NCI-H1092 (cell line): ENCODE measurements around the gene B4GALT1.

Experiments used
- DNase-seq: peaks from one replicate; lab custom pipeline; 2025; lab: John Stamatoyannopoulos, UW

Gene B4GALT1, protein sequence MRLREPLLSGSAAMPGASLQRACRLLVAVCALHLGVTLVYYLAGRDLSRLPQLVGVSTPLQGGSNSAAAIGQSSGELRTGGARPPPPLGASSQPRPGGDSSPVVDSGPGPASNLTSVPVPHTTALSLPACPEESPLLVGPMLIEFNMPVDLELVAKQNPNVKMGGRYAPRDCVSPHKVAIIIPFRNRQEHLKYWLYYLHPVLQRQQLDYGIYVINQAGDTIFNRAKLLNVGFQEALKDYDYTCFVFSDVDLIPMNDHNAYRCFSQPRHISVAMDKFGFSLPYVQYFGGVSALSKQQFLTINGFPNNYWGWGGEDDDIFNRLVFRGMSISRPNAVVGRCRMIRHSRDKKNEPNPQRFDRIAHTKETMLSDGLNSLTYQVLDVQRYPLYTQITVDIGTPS

DNA sequence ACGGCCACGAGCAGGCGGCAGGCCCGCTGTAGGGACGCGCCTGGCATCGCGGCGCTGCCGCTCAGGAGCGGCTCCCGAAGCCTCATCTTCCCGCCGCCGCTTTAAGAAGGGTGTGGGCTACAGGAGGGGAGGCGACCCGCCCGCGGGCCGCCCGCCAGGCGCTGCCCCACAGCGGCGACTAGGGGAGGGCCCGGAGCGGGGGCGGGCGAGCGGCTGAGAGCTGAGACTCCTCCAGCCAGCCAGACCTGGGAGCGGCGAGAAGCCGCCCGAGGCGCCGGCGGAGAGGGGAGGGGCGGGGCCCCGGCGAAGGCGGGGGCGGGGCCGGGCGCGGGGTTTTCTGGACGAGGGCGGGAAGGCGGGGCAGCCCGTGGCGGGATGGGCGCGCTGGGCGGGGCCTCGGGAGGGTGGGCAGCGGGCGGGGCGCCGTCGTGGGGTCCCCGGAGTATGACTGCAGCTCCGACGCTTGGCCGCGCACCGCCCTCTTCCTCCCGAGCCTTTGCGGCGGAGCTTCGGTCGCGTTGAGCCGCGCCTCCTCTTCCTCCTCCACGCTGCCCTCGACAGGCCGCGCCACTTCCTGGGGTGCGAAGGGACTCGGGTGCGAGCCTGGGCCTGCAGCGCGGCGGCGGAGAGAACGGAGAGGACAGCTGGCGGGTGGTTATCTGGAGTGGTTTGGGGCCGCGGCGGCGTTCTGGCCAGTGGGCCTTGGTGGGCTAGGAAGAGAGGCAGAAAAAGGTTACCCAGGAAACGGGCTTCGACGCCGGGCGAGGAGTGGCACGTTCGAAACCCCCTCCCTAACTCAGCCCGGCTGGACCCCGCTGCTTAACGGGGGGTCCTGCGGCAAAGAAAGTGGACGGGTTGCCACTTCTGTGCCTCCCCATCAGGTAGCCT is at the start of gene B4GALT1:
Gene B4GALT1 (minus strand): TSS at position 253 of the 888 bp plus-strand sequence. CDS start 167 bp downstream, at position 86.
- peak; percentile 75 for DNase-seq

DNA sequence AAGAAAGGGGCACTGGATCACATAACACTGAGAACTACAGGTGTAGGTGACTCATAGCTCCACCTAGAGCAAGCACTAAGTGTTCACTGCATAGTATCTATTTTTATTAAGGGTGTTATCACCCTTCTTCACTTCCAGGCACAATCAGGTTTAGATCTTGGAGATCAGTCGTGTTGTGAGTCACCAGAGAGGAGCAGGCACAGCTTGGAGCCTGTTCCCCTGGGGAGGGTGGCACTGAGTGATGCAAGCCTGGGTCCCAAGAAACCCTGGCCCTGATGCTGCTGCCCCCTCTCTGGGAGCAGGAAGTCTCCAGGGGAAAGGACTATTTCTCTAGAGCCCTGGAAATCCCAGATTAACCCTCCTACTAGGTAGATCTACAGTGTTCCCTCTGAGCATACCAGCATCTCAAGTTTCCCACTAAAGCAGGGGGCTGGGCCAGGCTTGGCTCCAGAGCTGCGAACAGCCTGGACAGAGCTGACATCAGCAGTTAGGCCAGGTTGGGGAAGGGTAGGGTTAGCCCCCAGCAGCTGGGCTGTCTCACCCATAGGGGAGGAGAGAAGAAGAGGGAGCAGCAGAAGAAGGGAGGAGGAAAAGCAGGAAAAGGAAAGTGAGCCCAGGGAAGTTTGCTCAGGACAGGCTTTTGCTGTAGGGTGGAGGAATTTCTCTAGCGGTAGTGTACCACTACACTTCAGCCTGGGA is 44.7 kb upstream of the B4GALT1 start:
- DNase-seq = no peak

DNA sequence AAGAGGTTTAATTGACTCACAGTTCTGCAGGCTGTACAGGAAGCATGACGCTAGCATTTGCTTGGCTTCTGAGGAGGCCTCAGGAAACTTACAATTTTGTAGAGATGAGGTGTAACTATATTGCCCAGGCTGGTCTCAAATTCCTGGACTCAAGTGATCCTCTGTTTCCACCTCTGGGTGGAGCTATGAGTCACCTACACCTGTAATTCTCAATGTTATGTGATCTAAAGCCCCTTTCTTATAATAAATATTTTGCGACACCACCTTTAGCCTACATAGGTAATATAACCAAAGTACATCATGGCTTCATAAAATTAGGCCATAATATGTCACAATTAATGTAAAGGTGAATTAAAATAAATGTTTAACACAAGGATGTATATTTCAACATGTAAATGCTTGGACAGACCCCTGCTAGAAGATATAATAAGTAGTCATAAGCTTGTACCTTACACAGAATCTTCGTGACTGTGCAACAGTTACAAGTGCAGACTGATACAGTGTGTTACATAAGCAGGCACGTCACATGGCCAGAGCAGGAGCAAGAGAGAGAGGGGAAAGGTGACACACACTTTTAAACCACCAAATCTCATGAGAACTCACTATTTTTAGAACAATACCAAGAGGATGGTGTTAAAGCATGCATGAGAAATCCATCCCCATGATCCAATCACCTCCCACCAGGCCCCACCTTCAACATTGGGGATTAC is 43.0 kb upstream of the B4GALT1 start:
- no peak for DNase-seq

DNA sequence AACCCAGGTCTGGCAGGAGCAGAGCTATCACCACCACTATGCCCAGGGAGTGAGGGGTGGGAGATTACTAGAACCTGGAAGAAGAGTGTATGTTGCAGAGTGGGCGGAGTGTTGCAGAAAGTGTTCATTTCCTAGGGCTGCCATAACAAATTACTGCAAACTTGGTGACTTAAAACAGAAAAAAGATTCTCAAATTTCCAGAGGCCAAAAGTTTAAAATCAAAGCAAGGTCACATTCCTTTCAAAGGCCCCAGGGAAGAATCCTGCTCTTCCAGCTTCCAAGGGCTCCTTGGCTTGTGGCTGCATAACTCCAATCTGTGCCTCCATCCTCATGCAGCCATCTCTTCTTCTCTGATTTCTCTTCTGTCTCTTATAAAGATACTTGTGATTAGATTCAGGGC is 42.3 kb upstream of the B4GALT1 start:
- no peak for DNase-seq

- DNase-seq = no peak
Observed at GRCh38 chr9:33202552-33203201, 35.5 kb upstream of the B4GALT1 start.

DNA sequence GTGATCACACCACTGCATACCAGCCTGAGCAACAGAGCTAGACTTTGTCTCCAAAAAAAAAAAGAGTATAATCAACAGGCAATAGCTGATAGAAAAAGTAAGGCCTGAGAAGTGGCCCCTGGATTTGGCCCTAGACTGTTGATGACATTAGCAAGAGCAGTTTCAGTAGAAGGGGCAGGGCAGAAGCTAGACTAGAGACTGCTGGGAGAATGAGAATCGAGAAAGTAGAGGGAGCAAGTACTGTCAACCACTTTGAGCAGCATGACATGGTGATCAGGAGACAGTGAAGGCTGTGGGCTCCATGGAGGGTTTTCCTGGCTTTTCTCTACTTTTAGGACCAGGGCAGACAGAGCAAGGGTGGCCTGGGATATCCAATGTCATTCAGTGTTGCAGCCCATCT is 34.9 kb upstream of the B4GALT1 start:
- DNase-seq = no peak

DNA sequence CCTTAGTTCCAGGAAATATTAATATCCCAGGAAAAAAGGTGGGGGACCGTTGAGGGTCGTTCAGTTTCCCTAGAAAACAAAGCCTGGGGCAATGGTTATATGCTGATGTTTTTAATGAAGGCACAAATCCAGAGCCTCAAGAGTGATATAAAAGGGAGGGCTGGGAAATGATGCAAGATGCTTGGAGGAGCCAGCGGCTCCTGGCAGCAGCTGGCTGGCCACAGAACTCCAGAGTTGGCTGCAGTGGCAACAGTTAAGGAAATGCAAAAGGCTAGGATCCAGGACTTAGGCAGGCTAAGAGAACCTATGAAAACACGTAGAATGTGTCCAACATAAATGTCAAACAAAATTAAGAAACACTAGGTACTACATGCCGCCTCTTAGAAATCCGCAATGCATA is 31.0 kb upstream of the B4GALT1 start:
- DNase-seq = no peak

DNA sequence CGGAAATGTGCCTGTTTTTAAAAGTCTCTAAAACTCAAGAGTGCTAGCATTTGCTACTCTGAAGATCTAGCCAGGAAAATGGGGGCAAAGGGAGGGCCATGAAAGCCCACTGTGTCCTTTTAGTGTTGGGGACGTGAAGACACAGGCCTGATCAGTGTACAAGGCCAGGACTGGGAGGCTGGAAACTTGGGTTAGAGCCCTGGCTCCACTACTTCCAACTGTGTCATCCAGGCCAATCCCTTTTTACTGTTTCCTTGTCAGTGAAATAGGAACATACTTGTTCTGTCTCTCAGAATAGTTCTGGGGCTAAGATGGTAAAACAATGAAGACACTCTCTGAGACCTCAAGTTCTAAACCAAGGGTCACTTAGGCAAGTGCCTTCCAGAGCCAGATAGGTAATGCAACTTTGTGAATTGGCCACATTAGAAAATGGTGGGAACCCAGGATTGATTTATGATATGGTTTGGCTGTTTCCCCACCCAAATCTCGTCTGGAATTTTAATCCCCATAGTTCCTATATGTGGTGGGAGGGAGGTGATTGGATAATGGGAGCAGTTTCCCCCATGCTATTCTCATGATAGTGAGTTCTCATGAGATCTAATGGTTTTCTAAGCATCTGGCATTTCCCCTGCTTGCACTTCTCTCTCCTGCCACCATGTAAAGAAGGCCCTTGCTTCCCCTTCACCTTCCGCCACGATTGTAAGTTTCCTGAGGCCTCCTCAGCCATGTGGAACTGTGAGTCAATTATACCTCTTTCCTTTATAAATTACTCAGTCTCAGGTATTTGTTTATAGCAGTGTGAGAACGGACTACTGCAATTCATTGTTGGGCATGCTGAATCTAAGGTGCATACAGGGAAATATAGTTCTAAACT is 30.4 kb upstream of the B4GALT1 start:
- DNase-seq = no peak

DNA sequence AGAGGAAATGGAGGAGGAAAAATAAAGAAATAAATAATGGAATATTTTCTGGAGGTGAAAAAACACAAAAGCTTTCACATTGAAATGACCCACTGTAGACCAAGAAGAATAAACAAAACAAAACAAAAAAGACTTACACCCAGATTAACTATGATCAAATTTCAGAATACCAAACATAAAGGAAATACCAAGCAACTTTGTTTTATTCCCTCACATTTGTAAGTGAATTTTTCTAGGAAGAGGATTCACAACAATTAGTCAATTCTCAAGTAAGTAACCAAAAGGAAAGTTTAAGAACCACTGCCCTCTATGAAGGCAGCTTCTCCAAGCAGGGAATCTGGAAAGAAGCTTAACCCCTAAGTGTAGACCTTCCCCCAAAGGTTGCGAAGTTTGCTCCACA is 29.6 kb upstream of the B4GALT1 start:
- DNase-seq = no peak

DNA sequence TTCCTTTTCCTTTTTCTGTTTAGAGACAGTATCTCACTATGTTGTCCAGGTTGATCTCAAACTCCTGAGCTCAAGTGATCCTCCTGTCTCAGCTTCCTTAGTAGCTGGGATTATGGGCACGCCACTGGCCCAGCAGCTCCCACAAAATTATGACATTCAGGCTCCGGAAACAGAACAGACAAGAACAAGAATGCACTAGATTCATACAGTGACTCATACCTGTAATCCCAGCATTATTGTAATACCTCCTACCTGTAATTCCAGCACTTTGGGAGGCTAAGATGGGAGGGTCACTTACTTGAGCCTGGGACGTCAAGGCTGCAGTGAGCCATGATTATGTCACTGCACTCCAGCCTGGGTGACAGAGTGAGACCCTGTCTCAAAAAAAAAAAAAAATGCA is 26.7 kb upstream of the B4GALT1 start:
- no peak for DNase-seq

DNA sequence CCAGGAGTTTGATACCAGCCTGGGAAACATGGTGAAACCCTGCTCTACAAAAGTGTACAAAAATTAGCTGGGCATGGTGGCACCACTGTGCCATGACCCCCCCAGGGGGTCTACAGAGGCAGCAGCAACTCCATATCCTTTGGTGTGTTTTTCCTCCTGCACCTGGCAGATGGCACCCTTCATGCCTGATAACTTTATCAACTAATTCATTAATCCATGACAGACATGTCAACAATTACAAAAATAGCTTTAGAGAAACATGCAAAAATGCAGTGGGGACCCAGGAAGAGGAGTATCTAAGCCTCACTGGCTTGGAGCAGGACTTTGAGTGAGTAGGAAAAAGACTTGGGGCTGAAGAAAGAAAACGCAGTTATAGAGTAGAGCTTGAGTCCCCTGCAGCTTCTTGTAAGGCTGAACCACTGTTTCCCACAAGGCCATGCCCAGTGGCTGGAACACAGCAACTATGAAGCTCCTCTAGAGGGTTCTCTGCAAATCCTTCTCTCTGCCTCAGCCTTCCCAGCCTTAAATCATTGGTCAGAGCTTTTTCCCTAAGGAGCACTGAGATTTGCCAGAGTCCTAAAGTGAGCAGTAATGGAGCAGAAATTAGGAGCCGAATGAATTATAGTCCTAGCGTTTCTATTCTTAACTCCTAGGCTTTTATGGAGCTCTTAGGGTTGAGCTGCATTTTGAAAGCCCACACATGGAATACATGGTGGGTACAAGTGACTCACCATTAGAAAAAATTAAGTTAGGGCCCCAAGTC is 25.5 kb upstream of the B4GALT1 start:
- DNase-seq = no peak

DNA sequence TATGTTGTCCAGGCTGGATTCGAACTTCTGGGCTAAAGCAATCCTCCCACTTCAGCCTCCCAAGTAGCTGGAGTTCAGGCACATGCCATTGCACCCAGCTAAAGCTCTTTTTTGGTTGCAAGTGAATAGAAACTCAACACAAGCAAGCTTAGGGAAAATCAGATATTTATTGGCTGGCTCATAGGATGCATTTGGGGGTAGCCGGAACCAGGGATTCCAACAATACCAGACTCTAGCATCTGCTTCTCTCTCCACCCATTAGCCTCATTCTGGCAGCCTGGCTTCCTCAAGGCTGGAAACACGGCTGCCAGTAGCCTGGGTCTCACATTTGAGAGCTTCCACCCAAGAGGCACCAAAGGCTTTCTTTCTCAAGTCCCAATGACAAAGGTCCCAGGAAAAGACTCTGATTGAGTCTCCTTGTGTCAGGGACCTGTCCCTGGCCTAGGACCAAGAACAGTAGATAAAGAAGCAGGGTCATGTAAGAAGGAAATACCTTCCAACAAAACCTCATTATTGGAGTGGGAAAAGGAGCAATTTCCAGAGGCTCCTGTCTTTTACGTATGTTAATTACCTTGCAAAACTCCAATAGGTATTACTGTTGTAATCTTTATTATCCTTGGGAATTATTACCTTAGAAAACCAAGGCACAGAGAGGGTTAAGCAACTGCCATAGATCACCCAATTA is 23.0 kb upstream of the B4GALT1 start:
- DNase-seq = no peak

GRCh38 chr9:33189331-33189791 is 22.2 kb upstream of the B4GALT1 start:
- DNase-seq = no peak

- no peak for DNase-seq
Observed at GRCh38 chr9:33188711-33189110, 21.6 kb upstream of the B4GALT1 start.

- DNase-seq = peak; percentile 69
Observed at GRCh38 chr9:33187519-33188218, 20.5 kb upstream of the B4GALT1 start.

DNA sequence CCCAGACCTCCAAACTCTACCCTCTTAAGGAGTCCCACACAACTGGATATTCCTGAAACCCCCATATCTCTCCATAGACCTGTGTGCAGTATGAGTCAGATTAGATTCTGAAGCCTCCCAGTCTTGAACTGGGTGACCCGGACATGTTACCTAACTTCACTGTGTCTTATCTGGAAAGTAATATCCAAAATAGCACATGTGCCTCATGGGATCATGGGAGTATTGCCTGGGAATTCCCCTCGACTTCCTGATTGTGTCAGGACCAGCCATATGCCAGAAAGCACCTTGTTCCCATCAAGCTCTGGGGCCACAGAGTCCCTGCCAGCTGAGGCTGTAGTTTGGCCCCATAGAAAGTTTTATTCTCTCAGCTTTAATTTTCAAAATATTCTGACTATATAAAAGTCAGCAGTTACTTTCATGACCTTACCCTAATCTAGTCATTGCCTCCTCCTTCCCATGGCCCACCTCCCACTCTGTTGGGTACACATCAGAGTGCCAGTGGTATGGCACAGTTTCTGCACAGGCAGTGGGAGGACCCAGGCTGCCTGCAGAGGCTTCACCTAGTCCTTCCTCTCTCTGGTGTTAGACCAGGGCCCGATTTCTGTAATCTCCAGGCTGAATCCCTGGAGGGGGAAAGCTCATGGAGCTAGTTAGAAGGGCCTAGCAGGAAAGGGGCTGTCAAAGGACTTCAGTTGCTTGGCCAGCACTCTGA is 19.5 kb upstream of the B4GALT1 start:
- no peak for DNase-seq

DNA sequence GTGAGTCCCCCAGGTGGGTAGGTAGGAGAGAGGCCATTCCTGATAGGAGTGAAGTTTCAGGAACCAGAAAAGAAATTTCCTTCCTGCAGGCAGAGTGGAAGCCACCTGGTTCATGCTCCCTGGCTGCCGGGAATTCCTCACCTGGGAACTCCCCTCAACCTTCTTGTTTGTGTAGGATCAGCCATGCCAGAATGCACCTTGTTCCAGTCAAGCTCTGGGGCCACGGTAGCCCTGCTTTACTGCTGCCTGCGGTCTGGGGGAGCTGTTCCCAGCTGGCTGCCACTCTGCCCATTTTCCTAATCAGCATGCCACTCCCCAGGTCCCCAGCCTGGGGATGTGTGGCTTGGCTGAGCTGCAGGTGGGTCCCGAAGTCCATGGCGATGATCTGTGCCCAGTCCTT is 18.7 kb upstream of the B4GALT1 start:
- DNase-seq = no peak

- no peak for DNase-seq
Observed at GRCh38 chr9:33185406-33185805, 18.3 kb upstream of the B4GALT1 start.
